Breast epithelium (tissue), 3 donors: Measurements from ENCODE around the gene POT1.

Experiments used
- POLR2AphosphoS5 ChIP-seq, 3 donors: sonication (generic); formaldehyde crosslinking; IDR thresholded peaks; one replicate each; pipeline ENCODE4 v1.6.1; 2017; ENCODE audit warnings: antibody characterized with exemption in 3 of 3
- TF ChIP-seq, protein P1 (sequence below), 3 donors: fragments of 450-650 bp; IDR thresholded peaks; one replicate each; pipeline ENCODE4 v1.5.1; 2016 to 2017; ENCODE audit warnings: antibody characterized with exemption in 3 of 3, mild to moderate bottlenecking in 3 of 3, moderate library complexity in 3 of 3

GRCh38 chr7:124965553-124965952 is 35.9 kb upstream of the POT1 start:
- TF ChIP-seq, protein P1, sequence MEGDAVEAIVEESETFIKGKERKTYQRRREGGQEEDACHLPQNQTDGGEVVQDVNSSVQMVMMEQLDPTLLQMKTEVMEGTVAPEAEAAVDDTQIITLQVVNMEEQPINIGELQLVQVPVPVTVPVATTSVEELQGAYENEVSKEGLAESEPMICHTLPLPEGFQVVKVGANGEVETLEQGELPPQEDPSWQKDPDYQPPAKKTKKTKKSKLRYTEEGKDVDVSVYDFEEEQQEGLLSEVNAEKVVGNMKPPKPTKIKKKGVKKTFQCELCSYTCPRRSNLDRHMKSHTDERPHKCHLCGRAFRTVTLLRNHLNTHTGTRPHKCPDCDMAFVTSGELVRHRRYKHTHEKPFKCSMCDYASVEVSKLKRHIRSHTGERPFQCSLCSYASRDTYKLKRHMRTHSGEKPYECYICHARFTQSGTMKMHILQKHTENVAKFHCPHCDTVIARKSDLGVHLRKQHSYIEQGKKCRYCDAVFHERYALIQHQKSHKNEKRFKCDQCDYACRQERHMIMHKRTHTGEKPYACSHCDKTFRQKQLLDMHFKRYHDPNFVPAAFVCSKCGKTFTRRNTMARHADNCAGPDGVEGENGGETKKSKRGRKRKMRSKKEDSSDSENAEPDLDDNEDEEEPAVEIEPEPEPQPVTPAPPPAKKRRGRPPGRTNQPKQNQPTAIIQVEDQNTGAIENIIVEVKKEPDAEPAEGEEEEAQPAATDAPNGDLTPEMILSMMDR (IDR thresholded peaks at IDR 0.05) = no peak
- TF ChIP-seq POLR2AphosphoS5 (IDR thresholded peaks at IDR 0.05) = no peak
